IMR-90 (cell line): Measurements from ENCODE around the gene ADAMTS14. TPM values are rescaled to one million over a fixed set of nuclear protein-coding genes. Genes with fewer than 3 reads are reported as not detected.
A peak's percentile ranks its signal among the peaks of the same experiment; 100 is the strongest.

Source experiments
- ATAC-seq: fragments of 200-7000 bp; cut with Tn5 transposase; 2 replicates; pipeline ENCODE4 v1.9.1; 2020; ENCODE audit warnings: low read depth, mild to moderate bottlenecking, moderate library complexity
- BruUV-seq: library from RNA; stranded (reverse); fragments of 400-500 nt; replicated peaks from 2 replicates; lab custom pipeline; 2021; lab: Mats Ljungman, UMichigan
- CTCF ChIA-PET: fragments of 300-600 bp; formaldehyde crosslinking; extraction: SDS; loops from one replicate; lab custom pipeline; 2021; ENCODE audit warnings: antibody characterized with exemption; lab: Yijun Ruan, JAX
- POLR2A ChIA-PET: fragments of 300-600 bp; sonication (Branson Sonifier 250); formaldehyde crosslinking; loops from one replicate; lab custom pipeline; 2022; ENCODE audit warnings: antibody characterized with exemption; ENCODE audit not compliant: unreplicated experiment; lab: Charles Lee
- DNase-seq: peaks from one replicate; pipeline ENCODE4 v3.0.0; 2013
- H2AFZ ChIP-seq: replicated peaks from 2 replicates; pipeline ENCODE3; 2013; ENCODE audit warnings: low read length, mild to moderate bottlenecking; ENCODE audit not compliant: poor library complexity
- H2AK5ac ChIP-seq: 2 replicates; pipeline ENCODE4 v1.6.1; 2013; ENCODE audit warnings: low read depth, low read length, inconsistent platforms
- H2AK9ac ChIP-seq: replicated peaks from 2 replicates; pipeline ENCODE3; 2013; ENCODE audit warnings: mild to moderate bottlenecking, low read depth, low read length, moderate library complexity; ENCODE audit not compliant: poor library complexity
- H2BK120ac ChIP-seq: 2 replicates; pipeline ENCODE4 v1.6.1; 2013; ENCODE audit warnings: low read depth, low read length, inconsistent platforms
- H2BK15ac ChIP-seq: 3 replicates; pipeline ENCODE4 v1.6.1; 2013; ENCODE audit warnings: low read depth, low read length, inconsistent platforms
- H2BK20ac ChIP-seq: 2 replicates; pipeline ENCODE4 v1.6.1; 2013; ENCODE audit warnings: low read depth, mild to moderate bottlenecking, inconsistent platforms, low read length, moderate library complexity
- H2BK5ac ChIP-seq: 2 replicates; pipeline ENCODE4 v1.6.1; 2013; ENCODE audit warnings: mild to moderate bottlenecking, low read depth, low read length, inconsistent platforms; ENCODE audit not compliant: poor library complexity, severe bottlenecking
- H3K14ac ChIP-seq: replicated peaks from 2 replicates; pipeline ENCODE4 v1.6.1; 2013; ENCODE audit warnings: low read depth, low read length, inconsistent platforms
- H3K18ac ChIP-seq: 2 replicates; pipeline ENCODE4 v1.6.1; 2013; ENCODE audit warnings: low read depth, low read length, control low read depth
- H3K23ac ChIP-seq: 2 replicates; pipeline ENCODE4 v1.6.1; 2013; ENCODE audit warnings: low read depth, low read length, inconsistent platforms
- H3K27ac ChIP-seq: 2 replicates; pipeline ENCODE4 v1.5.1; 2013; ENCODE audit warnings: mild to moderate bottlenecking, control low read depth, low read length; ENCODE audit not compliant: insufficient read depth
- H3K27me3 ChIP-seq: 2 replicates; pipeline ENCODE4 v1.6.1; 2013; ENCODE audit warnings: low read length; ENCODE audit not compliant: control insufficient read depth, insufficient read depth
- H3K36me3 ChIP-seq: 2 replicates; pipeline ENCODE4 v1.6.1; 2013; ENCODE audit warnings: low read length, mixed read lengths; ENCODE audit not compliant: control insufficient read depth, insufficient read depth
- H3K4ac ChIP-seq: 2 replicates; pipeline ENCODE4 v1.6.1; 2013; ENCODE audit warnings: low read depth, low read length, inconsistent platforms
- H3K4me1 ChIP-seq: 2 replicates; pipeline ENCODE4 v1.6.1; 2013; ENCODE audit warnings: low read length, mixed read lengths; ENCODE audit not compliant: control insufficient read depth, insufficient read depth
- H3K4me2 ChIP-seq: 2 replicates; pipeline ENCODE4 v1.6.1; 2013; ENCODE audit warnings: low read depth, mild to moderate bottlenecking, control low read depth, low read length, moderate library complexity
- H3K4me3 ChIP-seq: 2 replicates; pipeline ENCODE4 v1.5.1; 2013; ENCODE audit warnings: low read depth, mild to moderate bottlenecking, control low read depth, low read length, moderate library complexity; ENCODE audit not compliant: insufficient read depth
- H3K56ac ChIP-seq: 2 replicates; pipeline ENCODE4 v1.6.1; 2013; ENCODE audit warnings: low read length, inconsistent platforms; ENCODE audit not compliant: insufficient read depth; ENCODE audit errors: extremely low read depth
- H3K79me1 ChIP-seq, 2 experiments: 2 replicates each; pipeline ENCODE4 v1.6.1; 2013; ENCODE audit warnings: low read length in 2 of 2, inconsistent platforms in 1 of 2, low read depth in 1 of 2
- H3K9ac ChIP-seq: 2 replicates; pipeline ENCODE4 v1.6.1; 2013; ENCODE audit warnings: low read depth, low read length, control low read depth
- H3K9me1 ChIP-seq: 2 replicates; pipeline ENCODE4 v1.6.1; 2013; ENCODE audit warnings: low read length, inconsistent platforms; ENCODE audit not compliant: insufficient read depth
- H3K9me3 ChIP-seq: 2 replicates; pipeline ENCODE4 v1.6.1; 2013; ENCODE audit warnings: low read length; ENCODE audit not compliant: control insufficient read depth, insufficient read depth
- H4K20me1 ChIP-seq: 2 replicates; pipeline ENCODE4 v1.6.1; 2013; ENCODE audit warnings: low read length, inconsistent platforms; ENCODE audit not compliant: insufficient read depth
- H4K5ac ChIP-seq: 2 replicates; pipeline ENCODE4 v1.6.1; 2013; ENCODE audit warnings: mild to moderate bottlenecking, low read depth, low read length, control low read depth
- H4K8ac ChIP-seq, 2 experiments: 2 replicates each; pipeline ENCODE4 v1.6.1; 2013; ENCODE audit warnings: low read depth in 2 of 2, low read length in 2 of 2, control low read depth in 1 of 2, inconsistent platforms in 1 of 2
- H4K91ac ChIP-seq: 2 replicates; pipeline ENCODE4 v1.6.1; 2013; ENCODE audit warnings: low read depth, low read length, inconsistent platforms; ENCODE audit not compliant: insufficient read depth
- BHLHE40 ChIP-seq: fragments of 150-350 bp; IDR thresholded peaks from 2 replicates; pipeline ENCODE4 v1.6.1; 2016; ENCODE audit warnings: mild to moderate bottlenecking, low read depth, low read length
- FOS ChIP-seq: fragments of 150-350 bp; IDR thresholded peaks from 2 replicates; pipeline ENCODE4 v1.6.1; 2016; ENCODE audit warnings: low read depth, low read length
- NFE2L2 ChIP-seq: fragments of 150-350 bp; IDR thresholded peaks from 2 replicates; pipeline ENCODE4 v1.6.1; 2016; ENCODE audit warnings: low read depth, mild to moderate bottlenecking, low read length
- POLR2A ChIP-seq: IDR thresholded peaks from 2 replicates; pipeline ENCODE4 v1.6.1; 2012; ENCODE audit warnings: mild to moderate bottlenecking, low read depth, low read length
- WGBS, 2 experiments: methylation state at CpG; one replicate each; pipeline versions ENCODE4 v1.1.5 to v1.1.7; 2013; ENCODE audit warnings: missing lambda C conversion rate in 2 of 2; ENCODE audit not compliant: insufficient read length in 1 of 2; ENCODE audit errors: extremely low coverage in 2 of 2; 5-methylcytosine and 5-hydroxymethylcytosine counted together
- dilution Hi-C: fragments of 300-500 bp; cut with HindIII; formaldehyde crosslinking; loops from one replicate; pipeline ENCODE4 v1.14.3; 2018; ENCODE audit warnings: low sequenced_read_pairs; ENCODE audit not compliant: unreplicated experiment
- in situ Hi-C: fragments of 300-500 bp; cut with MboI; formaldehyde crosslinking; loops from 3 replicates; pipeline ENCODE4 v1.14.3; 2019; ENCODE audit warnings: low sequenced_read_pairs, inconsistent platforms, mixed read lengths
- intact Hi-C: fragments of 100-400 bp; cut with micrococcal nuclease; formaldehyde crosslinking; loops from 2 replicates; pipeline ENCODE4 v1.10.0; 2022
- polyA plus RNA-seq, 3 experiments: library from polyadenylated mRNA; depleted of rRNA; stranded (reverse); fragments of >200 nt; gene quantifications; 2 replicates each; pipeline ENCODE4 v1.2.3, GENCODE V29; 2012; ENCODE audit warnings: low replicate concordance in 1 of 3
- total RNA-seq: library from RNA; depleted of rRNA; stranded (reverse); fragments of >200 nt; gene quantifications from 2 replicates; pipeline ENCODE4 v1.2.3, GENCODE V29; 2012
- TF ChIP-seq, protein P1 (sequence below): fragments of 150-350 bp; IDR thresholded peaks from 2 replicates; pipeline ENCODE4 v1.6.1; 2017; ENCODE audit warnings: mild to moderate bottlenecking, antibody characterized with exemption, low read length, low read depth

Gene ADAMTS14
- total and polyA plus RNA-seq, 2 of the 4 experiments (the other 2 are of a cell fraction), result under 0.01 to 0.31 TPM

DNA sequence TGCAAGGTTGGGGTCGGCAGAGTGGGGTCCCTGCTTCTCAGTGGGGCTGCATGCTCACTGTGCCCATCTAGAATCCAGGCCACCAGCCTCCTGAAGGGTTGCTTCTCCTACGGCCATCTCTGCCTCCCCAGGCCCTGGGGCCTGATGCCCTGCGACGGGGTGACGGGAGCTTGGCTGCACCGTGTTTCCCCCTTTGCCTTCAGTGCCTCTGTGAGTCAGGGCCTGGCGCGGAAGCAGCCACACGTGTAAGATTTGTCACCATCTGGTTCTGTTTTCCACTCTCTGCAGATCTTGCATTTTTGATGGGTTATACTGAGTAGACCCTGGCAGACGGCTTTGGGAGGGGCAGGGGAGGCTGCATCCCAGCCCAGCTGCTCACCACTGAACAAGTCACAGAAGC is 7.2 kb downstream of the ADAMTS14 start:
- Histone ChIP-seq H4K5ac (no peak overlapping the region), H2AK5ac (no peak overlapping the region), H2AFZ (no peak overlapping the region), H3K18ac (no peak overlapping the region), H3K4me2 (no peak overlapping the region), H3K56ac (no peak overlapping the region), H3K9me1 (peaks cover 4% of the 10 kb centered on the region; the same call in 1 of the 2 replicates), H3K79me1 (no peaks in the 10 kb centered on the region), H3K9ac (no peak overlapping the region), H3K14ac (no peak overlapping the region), H2BK15ac (no peak overlapping the region), H4K20me1 (no peaks in the 10 kb centered on the region; the same call in 1 of the 2 replicates), H2BK5ac (no peak overlapping the region), H3K27ac (no peak overlapping the region), H4K91ac (no peak overlapping the region), H2BK20ac (no peak overlapping the region), H3K9me3 (no peaks in the 10 kb centered on the region), H3K4me3 (no peak overlapping the region), H4K8ac (no peak overlapping the region), H3K4ac (no peak overlapping the region), H3K27me3 (peaks cover 7% of the 10 kb centered on the region), H2BK120ac (no peak overlapping the region), H3K4me1 (no peaks in the 10 kb centered on the region; the same call in 1 of the 2 replicates), H3K36me3 (no peaks in the 10 kb centered on the region), H2AK9ac (no peak overlapping the region), H3K23ac (no peak overlapping the region)
- DNase-seq (peak; percentile 16), ATAC-seq (no peak)
- in situ Hi-C loops (no loop called here), dilution Hi-C loops (no loop called here), intact Hi-C loops (no loop called here)
- ChIA-PET POLR2A (no interaction called here), CTCF (no interaction called here)
- TF ChIP-seq NFE2L2, result no peak
- no peak for TF ChIP-seq POLR2A
- TF ChIP-seq BHLHE40, result no peak
- TF ChIP-seq, protein P1, sequence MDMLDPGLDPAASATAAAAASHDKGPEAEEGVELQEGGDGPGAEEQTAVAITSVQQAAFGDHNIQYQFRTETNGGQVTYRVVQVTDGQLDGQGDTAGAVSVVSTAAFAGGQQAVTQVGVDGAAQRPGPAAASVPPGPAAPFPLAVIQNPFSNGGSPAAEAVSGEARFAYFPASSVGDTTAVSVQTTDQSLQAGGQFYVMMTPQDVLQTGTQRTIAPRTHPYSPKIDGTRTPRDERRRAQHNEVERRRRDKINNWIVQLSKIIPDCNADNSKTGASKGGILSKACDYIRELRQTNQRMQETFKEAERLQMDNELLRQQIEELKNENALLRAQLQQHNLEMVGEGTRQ, result no peak
- TF ChIP-seq FOS, result no peak
- WGBS, 2 experiments, result 52% methylated on average over 2 of the region's 10 CpGs; no CpG with 5 or more reads in 1 of the 2 experiments
- no TSS peak for BruUV-seq
